Epithelial cell of esophagus (primary cell): Measurements from ENCODE around the gene PTGES2.

ENCODE experiments used
- DNase-seq: peaks from one replicate; pipeline ENCODE4 v3.0.0; 2010; ENCODE audit warnings: low read depth
- H3K4me3 ChIP-seq: 2 replicates; pipeline ENCODE4 v1.5.1; 2011; ENCODE audit warnings: mild to moderate bottlenecking, low read length, control low read depth
- CTCF ChIP-seq: IDR thresholded peaks from 2 replicates; pipeline ENCODE4 v1.5.1; 2011; ENCODE audit warnings: low read depth, mild to moderate bottlenecking, low read length, control low read depth, inconsistent platforms; ENCODE audit not compliant: insufficient read depth; ENCODE audit errors: missing control alignments

PTGES2 gene

DNA sequence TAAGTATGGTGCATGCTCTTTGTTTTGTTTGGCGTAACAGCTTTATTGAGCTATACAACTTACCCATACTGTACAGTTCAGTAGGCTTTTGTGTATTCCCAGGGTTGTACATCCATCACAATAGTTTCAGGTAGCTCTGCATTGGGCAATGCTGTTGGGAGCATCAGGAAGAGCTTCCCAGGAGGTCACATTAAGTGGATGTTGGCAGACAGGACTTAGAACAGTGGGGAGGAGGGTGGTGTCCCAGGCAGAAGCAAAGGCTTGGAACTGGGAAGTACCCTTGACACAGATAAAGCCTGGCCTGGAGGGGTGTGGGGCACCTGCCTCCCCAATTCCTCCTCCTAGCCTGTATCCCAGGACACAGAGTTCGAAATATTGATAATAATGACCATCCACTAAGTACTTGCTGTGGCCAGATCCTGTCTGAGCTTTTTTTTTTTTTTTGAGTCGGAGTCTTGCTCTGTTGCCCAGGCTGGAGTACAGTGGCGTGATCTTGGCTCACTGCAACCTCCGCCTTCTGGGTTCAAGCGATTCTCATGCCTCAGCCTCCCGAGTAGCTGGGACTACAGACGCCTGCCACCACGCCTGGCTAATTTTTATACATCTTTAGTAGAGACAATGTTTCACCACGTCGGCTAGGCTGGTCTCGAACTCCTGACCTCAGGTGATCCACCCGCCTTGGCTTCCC, 33.8 kb upstream of the PTGES2 start:
- no peak for DNase-seq
- TF ChIP-seq CTCF: no peak
- H3K4me3 ChIP-seq: peak overlapping the region; percentile 85

DNA sequence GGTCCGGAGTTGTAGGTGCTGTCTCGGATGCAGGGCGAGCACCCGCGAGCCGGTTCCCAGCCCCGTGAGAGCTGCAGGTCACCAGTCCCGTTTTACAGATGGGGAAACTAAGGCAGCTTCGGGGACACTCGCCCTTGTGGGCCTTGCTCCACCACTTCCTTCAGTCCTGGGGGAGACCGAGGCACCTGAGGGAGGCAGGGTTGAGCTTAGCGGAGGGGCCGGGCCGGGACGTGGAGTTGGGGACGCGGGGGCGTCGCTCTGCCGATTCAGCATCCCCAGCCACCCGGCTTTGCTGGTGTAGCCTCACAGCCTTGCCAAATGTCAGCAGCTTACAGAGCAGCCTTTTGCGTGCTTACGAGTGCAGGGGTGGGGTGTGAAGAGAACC, 33.1 kb upstream of the PTGES2 start:
- peak; percentile 35 for DNase-seq
- TF ChIP-seq CTCF: no peak
- peak overlapping the region; percentile 85 for H3K4me3 ChIP-seq

- DNase-seq: peak; percentile 94
- no peak for TF ChIP-seq CTCF
- peak within 1 kb of the TSS; percentile 85 for H3K4me3 ChIP-seq
These were observed 32.5 kb upstream of the PTGES2 start, which contains the start of gene BBLN for GRCh38 chr9:128159784-128160602. Gene BBLN, plus strand, starts transcription at chr9:128160265. Its CDS starts 143 bp downstream, at chr9:128160408.

DNA sequence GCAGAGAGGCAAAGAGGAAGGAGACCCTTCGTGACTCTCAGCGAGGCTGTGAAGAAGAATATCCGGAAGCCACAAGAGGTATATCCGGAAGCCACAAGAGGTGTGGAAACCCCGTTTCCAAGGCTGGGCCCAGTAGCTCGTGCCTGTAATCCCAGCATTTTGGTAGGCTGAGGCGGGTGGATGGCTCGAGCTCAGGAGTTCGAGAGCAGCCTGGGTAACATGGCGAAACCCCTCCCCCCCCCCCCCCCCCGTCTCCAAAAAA, 31.9 kb upstream of the PTGES2 start:
- H3K4me3 ChIP-seq: peak overlapping the region; percentile 57
- DNase-seq: no peak
- TF ChIP-seq CTCF: no peak

DNA sequence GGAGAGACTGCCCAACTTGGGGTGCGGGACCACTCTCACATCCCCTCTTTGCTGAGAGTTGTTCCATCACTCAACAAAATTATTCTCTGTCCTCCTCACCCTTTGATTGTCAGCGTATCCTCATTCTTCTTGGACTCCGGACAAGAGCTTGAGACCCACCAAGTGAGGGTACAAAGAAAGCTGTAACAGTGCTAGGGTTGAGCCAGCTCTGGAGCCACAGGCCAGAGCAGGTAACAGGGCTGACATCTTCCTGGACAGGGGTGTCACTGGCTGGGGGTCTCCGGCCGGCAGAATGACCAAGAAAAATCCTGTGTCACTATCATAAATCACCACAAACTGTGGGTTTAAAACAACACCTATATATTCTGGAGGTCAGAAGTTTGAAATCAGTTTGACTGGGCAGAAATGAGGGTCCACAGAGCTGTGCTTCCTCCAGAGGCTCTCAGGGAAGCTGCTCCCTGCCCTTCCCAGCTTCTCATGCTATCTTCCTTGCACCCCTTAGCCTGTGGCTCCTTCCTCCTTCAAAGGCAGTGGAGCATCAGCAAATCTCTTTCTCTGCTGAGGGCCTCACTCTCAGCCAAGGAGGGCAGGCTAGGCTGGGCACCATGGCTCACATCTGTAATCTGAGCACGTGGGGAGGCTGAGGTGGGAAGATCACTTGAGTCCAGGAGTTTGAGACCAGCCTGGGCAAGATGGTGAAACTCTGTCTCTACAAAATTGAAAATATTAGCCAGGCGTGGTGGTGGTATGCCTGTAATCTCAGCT, 28.4 kb upstream of the PTGES2 start:
- DNase-seq: no peak
- no peak for TF ChIP-seq CTCF
- H3K4me3 ChIP-seq: no peak overlapping the region

GRCh38 chr9:128153947-128154695, 26.6 kb upstream of the PTGES2 start:
- TF ChIP-seq CTCF: no peak
- no peak overlapping the region for H3K4me3 ChIP-seq
- no peak for DNase-seq
